Epithelial cell of proximal tubule (primary cell): Measurements from ENCODE around the gene FAM118B. TPM values are rescaled to one million over a fixed set of nuclear protein-coding genes. Genes with fewer than 3 reads are reported as not detected.
A peak's percentile ranks its signal among the peaks of the same experiment; 100 is the strongest.

Source experiments
- DNase-seq: peaks from one replicate; pipeline ENCODE4 v3.0.0-alpha.2; 2011; ENCODE audit warnings: low read depth
- H3K4me3 ChIP-seq: 2 replicates; pipeline ENCODE4 v1.5.1; 2011; ENCODE audit warnings: low read depth, mild to moderate bottlenecking, low read length
- total RNA-seq: library from RNA; depleted of rRNA; stranded (reverse); fragments of >200 nt; gene quantifications from 2 replicates; pipeline ENCODE4 v1.2.3, GENCODE V29; 2015
- TF ChIP-seq, protein P1 (sequence below): conservative IDR thresholded peaks from 2 replicates; pipeline ENCODE4 v1.5.1; 2012; ENCODE audit warnings: low read depth, mild to moderate bottlenecking, low read length

Gene FAM118B
- total RNA-seq, 1 donor from 2014 or later: 26.0 TPM

DNA sequence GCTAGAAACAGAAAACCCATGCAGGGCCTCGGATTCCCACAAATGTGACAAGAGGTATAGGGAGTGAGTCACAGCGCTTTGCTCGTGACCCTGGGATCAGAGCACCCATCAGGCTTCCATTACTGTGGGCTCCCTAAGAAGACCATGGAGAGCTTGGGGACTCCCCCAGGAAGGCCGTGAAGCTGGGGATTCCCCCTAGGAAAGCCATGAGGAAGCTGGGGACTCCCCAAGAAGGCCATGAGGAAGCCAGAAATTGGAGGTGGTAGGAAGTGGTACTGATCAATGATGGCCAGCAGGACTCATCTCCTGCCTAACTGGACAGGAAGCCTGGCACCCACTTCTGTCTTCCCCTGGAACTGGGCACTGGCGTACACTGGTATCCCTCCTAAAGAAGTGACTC lies 82.1 kb downstream of the FAM118B start:
- DNase-seq: no peak
- TF ChIP-seq, protein P1, sequence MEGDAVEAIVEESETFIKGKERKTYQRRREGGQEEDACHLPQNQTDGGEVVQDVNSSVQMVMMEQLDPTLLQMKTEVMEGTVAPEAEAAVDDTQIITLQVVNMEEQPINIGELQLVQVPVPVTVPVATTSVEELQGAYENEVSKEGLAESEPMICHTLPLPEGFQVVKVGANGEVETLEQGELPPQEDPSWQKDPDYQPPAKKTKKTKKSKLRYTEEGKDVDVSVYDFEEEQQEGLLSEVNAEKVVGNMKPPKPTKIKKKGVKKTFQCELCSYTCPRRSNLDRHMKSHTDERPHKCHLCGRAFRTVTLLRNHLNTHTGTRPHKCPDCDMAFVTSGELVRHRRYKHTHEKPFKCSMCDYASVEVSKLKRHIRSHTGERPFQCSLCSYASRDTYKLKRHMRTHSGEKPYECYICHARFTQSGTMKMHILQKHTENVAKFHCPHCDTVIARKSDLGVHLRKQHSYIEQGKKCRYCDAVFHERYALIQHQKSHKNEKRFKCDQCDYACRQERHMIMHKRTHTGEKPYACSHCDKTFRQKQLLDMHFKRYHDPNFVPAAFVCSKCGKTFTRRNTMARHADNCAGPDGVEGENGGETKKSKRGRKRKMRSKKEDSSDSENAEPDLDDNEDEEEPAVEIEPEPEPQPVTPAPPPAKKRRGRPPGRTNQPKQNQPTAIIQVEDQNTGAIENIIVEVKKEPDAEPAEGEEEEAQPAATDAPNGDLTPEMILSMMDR: no peak
- H3K4me3 ChIP-seq: no peak overlapping the region

DNA sequence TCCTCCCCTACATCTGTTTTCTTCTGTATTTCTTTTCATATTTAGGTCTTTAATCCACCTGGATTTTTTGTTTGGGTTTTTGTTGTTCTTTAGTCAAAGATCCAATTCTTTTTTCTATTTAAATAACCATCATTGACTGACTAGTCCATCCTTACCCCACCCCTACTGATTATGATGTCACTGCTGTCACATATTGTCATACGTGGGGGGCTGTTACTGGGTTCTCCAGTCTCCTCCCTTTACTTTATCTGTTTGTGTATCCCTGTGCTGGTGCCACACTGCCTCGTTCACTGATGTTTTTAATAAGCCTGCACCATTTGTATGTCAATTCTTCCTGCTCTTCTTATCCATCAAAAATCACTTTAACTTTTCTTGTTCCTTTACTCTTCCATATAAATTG lies 85.4 kb downstream of the FAM118B start:
- H3K4me3 ChIP-seq: no peak overlapping the region
- TF ChIP-seq, protein P1: no peak
- DNase-seq: no peak

GRCh38 chr11:126303623-126304456 lies 92.3 kb downstream of the FAM118B start, which contains the start of gene DCPS:
DCPS (plus strand) TSS chr11:126304060; CDS start chr11:126304081, 21 bp downstream.
- TF ChIP-seq, protein P1: no peak
- no peak for DNase-seq
- H3K4me3 ChIP-seq: peak within 1 kb of the TSS; percentile 73

DNA sequence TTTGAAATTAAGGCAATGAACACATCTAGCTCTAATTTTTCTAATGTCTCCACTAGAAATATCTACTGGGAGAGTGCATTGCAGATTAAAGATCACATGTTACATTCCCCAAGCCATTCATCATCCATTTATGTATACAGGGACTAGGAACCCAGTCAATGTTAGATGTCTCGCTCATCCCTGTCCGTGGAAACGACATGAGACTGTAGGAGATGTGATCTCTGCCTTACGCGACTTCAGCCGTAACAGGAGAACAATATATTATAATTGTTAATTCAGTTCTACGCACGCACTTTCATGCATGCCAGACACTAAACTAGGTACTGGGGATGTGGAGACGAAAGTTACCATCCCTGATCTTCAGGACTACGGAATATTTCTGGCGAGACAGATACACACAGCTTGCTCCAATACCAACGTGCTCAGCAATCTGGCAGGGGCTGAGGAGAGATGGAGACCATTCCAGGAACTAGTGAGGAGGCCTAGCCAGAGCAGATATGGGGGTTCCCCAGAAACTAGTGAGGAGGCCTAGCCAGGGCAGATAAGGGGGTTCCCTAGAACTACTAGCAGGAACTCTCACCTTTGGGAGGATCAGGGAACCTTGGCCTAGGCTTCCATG lies 93.0 kb downstream of the FAM118B start:
- no peak for DNase-seq
- TF ChIP-seq, protein P1: no peak
- peak overlapping the region; percentile 73 for H3K4me3 ChIP-seq

- DNase-seq: no peak
- H3K4me3 ChIP-seq: no peak overlapping the region
- TF ChIP-seq, protein P1: no peak
Measured at GRCh38 chr11:126305699-126306098, 94.1 kb downstream of the FAM118B start.

DNA sequence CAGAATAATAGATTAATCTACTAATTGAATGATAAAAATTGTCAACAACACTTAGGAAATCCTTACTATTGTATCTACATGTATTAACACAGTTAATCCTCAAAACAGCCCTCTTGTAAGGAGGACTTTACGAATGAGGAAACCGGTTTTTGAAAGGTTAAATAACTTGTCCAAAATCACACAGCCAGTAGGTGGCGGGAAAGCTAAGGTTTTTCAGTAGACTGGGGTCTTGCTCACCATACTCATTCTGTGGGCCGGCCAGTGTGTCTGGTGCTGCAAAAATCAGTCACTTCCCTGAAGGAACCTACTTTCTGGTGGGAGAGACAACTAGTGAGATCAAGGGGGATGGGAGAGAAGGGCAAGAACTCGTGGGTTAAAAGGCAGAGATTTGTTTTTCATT lies 96.1 kb downstream of the FAM118B start:
- TF ChIP-seq, protein P1: peak; percentile 54
- no peak overlapping the region for H3K4me3 ChIP-seq
- DNase-seq: no peak
